Occipital lobe (tissue), 2 donors: ENCODE results near the gene GPSM3. TPM values are rescaled to one million over a fixed set of nuclear protein-coding genes. Genes with fewer than 3 reads are reported as not detected.
"Not testable (repeated sequence)": the region's sequence is repeated elsewhere in the genome, so short reads cannot be mapped to it uniquely, and the experiment has no call there.

ENCODE experiments used
- DNase-seq: peaks from one replicate; lab custom pipeline; 2025; lab: John Stamatoyannopoulos, UW
- total RNA-seq: library from RNA; depleted of rRNA; stranded (reverse); fragments of >200 nt; gene quantifications from one replicate; pipeline ENCODE4 v1.2.3, GENCODE V29; 2014

GPSM3 gene
- total RNA-seq, 1 donor from 2014 or later, result 0.78 TPM

- DNase-seq, result not testable (repeated sequence)
These were observed 4.6 kb downstream of the GPSM3 start for GRCh38 chr6:32187725-32188380.

- DNase-seq, result no peak
These were observed 5.3 kb downstream of the GPSM3 start for GRCh38 chr6:32187009-32187709.

- DNase-seq, result not testable (repeated sequence)
These were observed 6.1 kb downstream of the GPSM3 start for GRCh38 chr6:32186151-32186840.

GRCh38 chr6:32185681-32186131 is 6.7 kb downstream of the GPSM3 start:
- DNase-seq, result not testable (repeated sequence)

- DNase-seq, result no peak
These were observed 8.3 kb downstream of the GPSM3 start, which contains the start of gene AGER for GRCh38 chr6:32184084-32184640. AGER (minus strand) TSS chr6:32184253; CDS start chr6:32184222, 31 bp downstream.

GRCh38 chr6:32183483-32184083 is 8.9 kb downstream of the GPSM3 start:
- DNase-seq, result no peak

- no peak for DNase-seq
These were observed 9.4 kb downstream of the GPSM3 start for GRCh38 chr6:32183030-32183429.

GRCh38 chr6:32182555-32182981 is 9.9 kb downstream of the GPSM3 start:
- no peak for DNase-seq

GRCh38 chr6:32181915-32182529 is 10.4 kb downstream of the GPSM3 start:
- DNase-seq, result no peak

GRCh38 chr6:32181148-32181702 is 11.2 kb downstream of the GPSM3 start:
- no peak for DNase-seq

GRCh38 chr6:32179766-32180405 is 12.6 kb downstream of the GPSM3 start:
- DNase-seq, result no peak

- no peak for DNase-seq
These were observed 13.6 kb downstream of the GPSM3 start for GRCh38 chr6:32178547-32179440.

GRCh38 chr6:32177788-32178546 is 14.5 kb downstream of the GPSM3 start, which contains the start of gene RNF5:
RNF5 (plus strand) TSS chr6:32178405; CDS start chr6:32178512, 107 bp downstream.
- DNase-seq, result peak; percentile 99

GRCh38 chr6:32177183-32177787 is 15.2 kb downstream of the GPSM3 start:
- no peak for DNase-seq

- DNase-seq, result no peak
These were observed 15.8 kb downstream of the GPSM3 start for GRCh38 chr6:32176476-32177182.

- peak; percentile 97 for DNase-seq
These were observed 16.6 kb downstream of the GPSM3 start, which contains the start of gene AGPAT1 for GRCh38 chr6:32175711-32176475. AGPAT1 (minus strand) TSS chr6:32176084; CDS start chr6:32171496, 4,588 bp downstream.
